Activated naive CD4-positive, alpha-beta T cell treated with anti-CD3 and anti-CD28 coated beads, Interleukin-2, amount 10 ng/mL, durations not matched to agents 7 days and 5 days (primary cell): ENCODE data around the gene CDH5.

Source experiments
- CTCF ChIA-PET: fragments of 350-600 bp; sonication (Branson Sonifier 250); formaldehyde crosslinking; loops from one replicate; lab custom pipeline; 2021; ENCODE audit warnings: antibody characterized with exemption; lab: Charles Lee
- DNase-seq: peaks from one replicate; pipeline ENCODE4 v3.0.0-alpha.2; 2020
- H3K27ac Mint-ChIP-seq: one replicate; pipeline ENCODE4 v1.8.0; 2021; ENCODE audit warnings: mild to moderate bottlenecking, moderate library complexity, mixed read lengths
- H3K27me3 Mint-ChIP-seq: one replicate; pipeline ENCODE4 v1.8.0; 2021; ENCODE audit warnings: mild to moderate bottlenecking, mixed read lengths
- H3K36me3 Mint-ChIP-seq: one replicate; pipeline ENCODE4 v1.8.0; 2021; ENCODE audit warnings: mixed read lengths
- H3K4me1 Mint-ChIP-seq: one replicate; pipeline ENCODE4 v1.8.0; 2021; ENCODE audit warnings: mixed read lengths
- H3K4me3 Mint-ChIP-seq: one replicate; pipeline ENCODE4 v1.8.0; 2021; ENCODE audit warnings: mild to moderate bottlenecking, moderate library complexity, mixed read lengths
- H3K9me3 Mint-ChIP-seq: one replicate; pipeline ENCODE4 v1.8.0; 2021; ENCODE audit warnings: mixed read lengths

The CDH5 gene

DNA sequence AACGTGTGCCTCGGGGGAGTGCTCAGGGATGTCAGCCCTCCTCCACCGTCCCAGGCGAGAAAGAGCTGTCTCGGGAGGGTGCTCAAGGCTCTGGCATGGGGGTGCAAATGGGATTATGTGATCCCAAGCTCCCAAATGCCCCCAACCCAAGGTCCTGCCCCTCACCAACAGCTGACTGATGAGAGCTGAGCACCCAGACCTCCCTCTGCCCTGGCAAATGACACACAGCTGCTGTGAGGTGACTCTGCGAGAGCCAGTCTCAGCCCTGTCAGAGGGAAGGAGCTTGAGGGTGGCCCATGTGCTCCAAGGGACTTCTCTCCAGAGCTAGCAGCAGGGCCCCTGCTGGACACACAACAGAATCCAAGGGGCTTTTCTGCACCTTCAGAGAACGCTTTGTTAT lies 7.7 kb downstream of the CDH5 start:
- peaks cover 9% of the 10 kb centered on the region for H3K27me3 Mint-ChIP-seq
- H3K4me1 Mint-ChIP-seq = peaks cover under 1% of the 10 kb centered on the region
- H3K27ac Mint-ChIP-seq = no peak overlapping the region
- H3K4me3 Mint-ChIP-seq = no peak overlapping the region
- H3K36me3 Mint-ChIP-seq = no peaks in the 10 kb centered on the region
- CTCF ChIA-PET = no interaction called here
- no peak for DNase-seq
- no peaks in the 10 kb centered on the region for H3K9me3 Mint-ChIP-seq

GRCh38 chr16:66375451-66375850 lies 9.0 kb downstream of the CDH5 start:
- Mint-ChIP-seq H3K9me3 (no peaks in the 10 kb centered on the region), H3K36me3 (no peaks in the 10 kb centered on the region), H3K4me1 (no peaks in the 10 kb centered on the region), H3K4me3 (no peak overlapping the region), H3K27ac (no peak overlapping the region), H3K27me3 (peaks cover 8% of the 10 kb centered on the region)
- DNase-seq = no peak
- CTCF ChIA-PET = no interaction called here

- Mint-ChIP-seq H3K27ac (no peak overlapping the region), H3K9me3 (no peaks in the 10 kb centered on the region), H3K36me3 (no peaks in the 10 kb centered on the region), H3K4me3 (no peak overlapping the region), H3K4me1 (no peaks in the 10 kb centered on the region), H3K27me3 (peaks cover 4% of the 10 kb centered on the region)
- CTCF ChIA-PET = no interaction called here
- no peak for DNase-seq
These were observed 9.6 kb downstream of the CDH5 start for GRCh38 chr16:66376114-66376513.

- H3K27ac Mint-ChIP-seq = no peak overlapping the region
- no peak for DNase-seq
- H3K9me3 Mint-ChIP-seq = no peaks in the 10 kb centered on the region
- no peaks in the 10 kb centered on the region for H3K36me3 Mint-ChIP-seq
- no peaks in the 10 kb centered on the region for H3K4me1 Mint-ChIP-seq
- CTCF ChIA-PET = no interaction called here
- peaks cover 4% of the 10 kb centered on the region for H3K27me3 Mint-ChIP-seq
- no peak overlapping the region for H3K4me3 Mint-ChIP-seq
These were observed 10.2 kb downstream of the CDH5 start for GRCh38 chr16:66376577-66377305.

GRCh38 chr16:66377324-66377723 lies 10.8 kb downstream of the CDH5 start:
- DNase-seq = no peak
- Mint-ChIP-seq H3K27ac (no peak overlapping the region), H3K4me3 (no peak overlapping the region), H3K27me3 (peaks cover 4% of the 10 kb centered on the region), H3K4me1 (no peaks in the 10 kb centered on the region), H3K36me3 (no peaks in the 10 kb centered on the region), H3K9me3 (no peaks in the 10 kb centered on the region)
- CTCF ChIA-PET = no interaction called here

GRCh38 chr16:66378741-66379570 lies 12.5 kb downstream of the CDH5 start:
- no peaks in the 10 kb centered on the region for H3K9me3 Mint-ChIP-seq
- DNase-seq = no peak
- CTCF ChIA-PET = interaction anchor here (1.4 kb wide), 1 partner anchor 21 kb away, joined by 5 read pairs; no protein-coding TSS in a partner anchor
- H3K4me1 Mint-ChIP-seq = no peaks in the 10 kb centered on the region
- no peaks in the 10 kb centered on the region for H3K36me3 Mint-ChIP-seq
- peaks cover 10% of the 10 kb centered on the region for H3K27me3 Mint-ChIP-seq
- no peak overlapping the region for H3K4me3 Mint-ChIP-seq
- H3K27ac Mint-ChIP-seq = no peak overlapping the region

GRCh38 chr16:66379571-66379941 lies 13.1 kb downstream of the CDH5 start:
- Mint-ChIP-seq H3K36me3 (no peaks in the 10 kb centered on the region), H3K4me1 (no peaks in the 10 kb centered on the region), H3K9me3 (no peaks in the 10 kb centered on the region), H3K4me3 (no peak overlapping the region), H3K27me3 (peaks cover 10% of the 10 kb centered on the region), H3K27ac (no peak overlapping the region)
- no peak for DNase-seq
- CTCF ChIA-PET = no interaction called here

DNA sequence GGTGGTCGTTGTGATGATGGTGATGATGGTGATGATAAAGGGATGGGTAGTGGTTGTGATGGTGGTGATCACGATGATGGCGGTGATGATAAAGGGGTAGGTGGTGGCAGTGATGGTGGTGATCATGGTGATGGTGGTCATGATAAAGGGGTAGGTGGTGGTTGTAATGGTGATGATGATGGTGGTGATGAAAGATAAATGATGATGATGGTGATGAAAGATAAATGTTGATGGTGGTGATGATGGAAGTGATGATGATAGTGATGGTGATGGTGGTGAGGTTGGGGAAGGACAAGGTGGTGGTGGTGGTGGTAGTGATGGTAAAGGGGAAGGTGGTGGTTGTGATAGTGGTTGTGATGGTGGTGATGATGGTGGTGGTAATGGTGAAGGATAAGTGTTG lies 13.9 kb downstream of the CDH5 start:
- DNase-seq = no peak
- no peaks in the 10 kb centered on the region for H3K9me3 Mint-ChIP-seq
- H3K27me3 Mint-ChIP-seq = peaks cover 10% of the 10 kb centered on the region
- CTCF ChIA-PET = no interaction called here
- H3K36me3 Mint-ChIP-seq = no peaks in the 10 kb centered on the region
- no peak overlapping the region for H3K4me3 Mint-ChIP-seq
- no peaks in the 10 kb centered on the region for H3K4me1 Mint-ChIP-seq
- H3K27ac Mint-ChIP-seq = no peak overlapping the region

DNA sequence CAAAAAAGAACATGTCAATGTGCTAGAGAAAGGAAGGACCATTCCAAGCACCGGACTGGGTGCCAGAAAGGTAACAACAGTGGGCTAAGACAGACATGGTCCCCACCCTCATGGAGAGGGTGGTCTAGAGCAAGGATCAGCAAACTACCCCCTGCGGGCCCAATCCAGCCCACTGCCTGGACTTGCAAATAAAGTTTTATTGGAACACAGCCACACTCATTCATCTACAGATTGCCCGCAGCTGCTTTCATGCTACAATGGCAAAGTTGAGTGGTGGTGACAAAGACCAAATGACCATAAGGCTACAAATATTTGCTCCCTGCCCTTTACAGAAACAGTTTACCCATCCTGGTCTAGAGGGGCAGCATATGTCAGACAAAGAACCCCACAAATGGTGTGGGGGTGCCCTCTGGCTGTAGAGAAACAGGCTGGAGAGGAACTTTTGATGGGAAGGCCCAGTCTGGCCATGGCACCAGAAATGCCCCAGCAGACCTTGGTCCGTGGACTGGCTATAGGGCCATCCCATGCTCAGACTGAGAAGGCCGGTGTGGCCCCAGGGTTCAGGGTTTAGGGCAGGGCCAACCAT lies 15.2 kb downstream of the CDH5 start:
- Mint-ChIP-seq H3K9me3 (no peaks in the 10 kb centered on the region), H3K27me3 (peaks cover 13% of the 10 kb centered on the region), H3K4me3 (no peak overlapping the region), H3K27ac (no peak overlapping the region), H3K36me3 (no peaks in the 10 kb centered on the region), H3K4me1 (no peaks in the 10 kb centered on the region)
- DNase-seq = no peak
- CTCF ChIA-PET = interaction anchor here (0.6 kb wide), 1 partner anchor 24 kb away, joined by 3 read pairs; no protein-coding TSS in a partner anchor

- CTCF ChIA-PET = no interaction called here
- no peak overlapping the region for H3K4me3 Mint-ChIP-seq
- H3K9me3 Mint-ChIP-seq = no peaks in the 10 kb centered on the region
- no peaks in the 10 kb centered on the region for H3K4me1 Mint-ChIP-seq
- no peak for DNase-seq
- H3K27me3 Mint-ChIP-seq = peaks cover 16% of the 10 kb centered on the region
- H3K27ac Mint-ChIP-seq = no peak overlapping the region
- H3K36me3 Mint-ChIP-seq = no peaks in the 10 kb centered on the region
These were observed 15.9 kb downstream of the CDH5 start for GRCh38 chr16:66382171-66382965.

DNA sequence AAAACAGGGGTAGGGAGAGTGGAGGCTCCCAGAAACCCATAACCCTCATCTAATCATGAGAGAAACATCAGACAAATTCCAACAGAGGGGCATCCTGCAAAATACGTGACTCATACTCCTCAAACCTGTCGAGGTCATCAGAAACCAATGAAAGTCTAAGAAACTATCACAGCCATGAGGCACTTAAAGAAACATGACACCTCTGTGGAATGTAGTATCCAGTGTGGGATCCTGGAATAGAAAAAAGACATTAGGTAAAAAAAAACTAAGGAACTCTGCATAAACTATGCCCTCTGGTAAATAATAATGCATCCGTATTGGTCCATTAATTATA lies 16.4 kb downstream of the CDH5 start:
- H3K36me3 Mint-ChIP-seq = no peaks in the 10 kb centered on the region
- peaks cover 22% of the 10 kb centered on the region for H3K27me3 Mint-ChIP-seq
- no peak for DNase-seq
- H3K27ac Mint-ChIP-seq = no peak overlapping the region
- no peak overlapping the region for H3K4me3 Mint-ChIP-seq
- CTCF ChIA-PET = no interaction called here
- H3K9me3 Mint-ChIP-seq = no peaks in the 10 kb centered on the region
- H3K4me1 Mint-ChIP-seq = no peaks in the 10 kb centered on the region

GRCh38 chr16:66383551-66383950 lies 17.1 kb downstream of the CDH5 start:
- Mint-ChIP-seq H3K27ac (no peak overlapping the region), H3K9me3 (no peaks in the 10 kb centered on the region), H3K27me3 (peaks cover 26% of the 10 kb centered on the region), H3K4me3 (no peak overlapping the region), H3K4me1 (no peaks in the 10 kb centered on the region), H3K36me3 (no peaks in the 10 kb centered on the region)
- no peak for DNase-seq
- CTCF ChIA-PET = interaction anchor here (1.4 kb wide), 1 partner anchor 22 kb away, joined by 3 read pairs; no protein-coding TSS in a partner anchor

DNA sequence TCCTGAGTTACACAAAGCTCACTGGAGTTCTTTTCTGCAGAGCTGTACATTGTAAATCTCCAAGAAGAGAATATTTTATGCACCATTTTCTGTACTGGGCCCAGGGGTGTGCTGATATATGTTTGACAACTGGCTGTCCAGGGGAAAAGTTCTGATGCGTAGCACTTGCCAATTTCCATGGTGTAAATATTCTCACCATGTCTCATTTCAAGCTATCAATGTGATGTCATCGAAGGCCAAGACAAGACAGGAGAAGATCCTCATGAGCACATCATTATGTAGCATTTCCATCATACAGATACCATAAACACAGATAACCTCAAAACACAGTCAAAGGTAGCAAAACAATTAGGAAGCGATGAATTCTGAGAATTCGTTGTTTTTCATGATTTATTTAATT lies 18.9 kb downstream of the CDH5 start:
- no peak overlapping the region for H3K27ac Mint-ChIP-seq
- no peaks in the 10 kb centered on the region for H3K4me1 Mint-ChIP-seq
- H3K9me3 Mint-ChIP-seq = no peaks in the 10 kb centered on the region
- no peak overlapping the region for H3K4me3 Mint-ChIP-seq
- peaks cover 27% of the 10 kb centered on the region for H3K27me3 Mint-ChIP-seq
- no peak for DNase-seq
- CTCF ChIA-PET = interaction anchor here (1.1 to 1.4 kb wide), 2 partner anchors 28 to 31 kb away, joined by 3 read pairs; no protein-coding TSS in a partner anchor
- no peaks in the 10 kb centered on the region for H3K36me3 Mint-ChIP-seq
